ENCODE data around the gene TRAPPC6A.

Gene TRAPPC6A, protein sequence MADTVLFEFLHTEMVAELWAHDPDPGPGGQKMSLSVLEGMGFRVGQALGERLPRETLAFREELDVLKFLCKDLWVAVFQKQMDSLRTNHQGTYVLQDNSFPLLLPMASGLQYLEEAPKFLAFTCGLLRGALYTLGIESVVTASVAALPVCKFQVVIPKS

DNA sequence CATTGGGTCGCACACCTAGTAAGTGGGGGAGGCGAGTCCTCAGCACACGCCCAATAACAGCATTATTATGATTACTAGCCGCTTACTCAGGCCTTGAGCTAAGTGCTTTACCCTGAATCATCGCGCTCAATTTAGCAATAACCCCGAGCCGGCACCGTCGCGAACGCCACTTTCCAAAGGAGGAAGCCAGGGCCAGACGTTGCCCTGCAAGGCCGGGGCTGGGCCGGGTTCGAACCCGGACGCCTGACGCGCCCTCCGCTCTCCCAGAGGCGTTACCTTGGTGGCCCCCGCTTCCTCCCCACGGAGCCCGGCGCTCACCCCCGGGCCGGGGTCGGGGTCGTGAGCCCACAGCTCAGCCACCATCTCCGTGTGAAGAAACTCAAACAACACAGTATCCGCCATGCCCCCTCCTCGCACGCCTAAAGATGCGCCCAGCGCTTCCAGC, at the start of gene TRAPPC6A:
Gene TRAPPC6A (minus strand): TSS at position 421 of the 445 bp plus-strand sequence. CDS start 19 bp downstream, at position 402.
- no peaks in the 10 kb centered on the region for H3K27me3 Mint-ChIP-seq (ENCODE audit: low read depth)
- H3K36me3 Mint-ChIP-seq (ENCODE audit: low read depth): peaks cover 11% of the 10 kb centered on the region
- peak within 1 kb of the TSS; percentile 97 for H3K27ac Mint-ChIP-seq
- H3K4me3 Mint-ChIP-seq: peak within 1 kb of the TSS; percentile 92
- H3K4me1 Mint-ChIP-seq (ENCODE audit: low read depth): peaks cover 29% of the 10 kb centered on the region
- H3K9me3 Mint-ChIP-seq: no peaks in the 10 kb centered on the region

- no peak overlapping the region for H3K27ac Mint-ChIP-seq
- H3K9me3 Mint-ChIP-seq: no peaks in the 10 kb centered on the region
- no peak overlapping the region for H3K4me3 Mint-ChIP-seq
- H3K36me3 Mint-ChIP-seq (ENCODE audit: low read depth): no peaks in the 10 kb centered on the region
- H3K4me1 Mint-ChIP-seq (ENCODE audit: low read depth): no peaks in the 10 kb centered on the region
- peaks cover 11% of the 10 kb centered on the region for H3K27me3 Mint-ChIP-seq (ENCODE audit: low read depth)
Measured at GRCh38 chr19:45224645-45225044, 46.6 kb upstream of the TRAPPC6A start.

DNA sequence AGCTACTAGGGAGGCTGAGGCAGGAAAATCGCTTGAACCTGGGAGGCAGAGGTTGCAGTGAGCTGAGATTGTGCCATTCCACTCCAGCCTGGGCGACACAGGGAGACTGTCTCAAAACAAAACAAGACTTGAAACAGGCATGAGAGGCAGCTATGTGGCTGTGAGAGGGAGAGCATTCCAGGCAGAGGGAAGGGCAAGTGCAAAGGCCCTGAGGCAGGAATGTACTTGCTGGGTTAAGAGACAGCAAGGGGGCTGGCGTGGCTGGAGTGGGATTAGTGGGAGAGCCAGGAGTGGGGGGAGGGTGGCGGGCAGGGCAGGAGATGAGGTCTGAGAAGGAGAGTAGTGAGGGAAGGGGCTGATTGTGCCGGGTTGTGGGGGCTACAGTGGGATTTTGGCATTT, 45.8 kb upstream of the TRAPPC6A start:
- no peaks in the 10 kb centered on the region for H3K9me3 Mint-ChIP-seq
- H3K4me3 Mint-ChIP-seq: no peak overlapping the region

DNA sequence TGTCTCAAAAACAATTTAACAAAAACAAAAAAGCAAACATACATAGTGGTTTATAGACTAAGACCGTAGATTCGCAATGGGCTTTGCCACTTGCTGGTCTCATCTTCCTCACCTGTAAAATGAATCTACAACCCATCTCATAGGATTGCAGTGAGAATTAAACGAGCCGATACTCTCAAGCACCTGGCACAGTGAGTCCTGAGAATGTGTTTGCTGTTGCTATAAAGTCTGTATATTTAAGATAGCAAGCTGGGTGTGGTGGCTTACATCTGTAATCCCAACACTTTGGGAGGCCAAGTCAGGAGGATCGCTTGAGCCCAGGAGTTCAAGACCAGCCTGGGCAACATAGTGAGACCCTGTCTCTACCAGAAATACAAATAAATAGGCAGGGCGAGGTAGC, 44.7 kb upstream of the TRAPPC6A start:
- Mint-ChIP-seq H3K27ac (no peak overlapping the region), H3K36me3 (ENCODE audit: low read depth) (no peaks in the 10 kb centered on the region), H3K4me3 (no peak overlapping the region), H3K4me1 (ENCODE audit: low read depth) (no peaks in the 10 kb centered on the region), H3K9me3 (no peaks in the 10 kb centered on the region), H3K27me3 (ENCODE audit: low read depth) (peaks cover 21% of the 10 kb centered on the region)

More for the DNA sequence above, 45.8 kb upstream of the TRAPPC6A start:
- Mint-ChIP-seq H3K4me1 (ENCODE audit: low read depth) (no peaks in the 10 kb centered on the region), H3K27ac (no peak overlapping the region), H3K36me3 (ENCODE audit: low read depth) (no peaks in the 10 kb centered on the region), H3K27me3 (ENCODE audit: low read depth) (peaks cover 15% of the 10 kb centered on the region)

DNA sequence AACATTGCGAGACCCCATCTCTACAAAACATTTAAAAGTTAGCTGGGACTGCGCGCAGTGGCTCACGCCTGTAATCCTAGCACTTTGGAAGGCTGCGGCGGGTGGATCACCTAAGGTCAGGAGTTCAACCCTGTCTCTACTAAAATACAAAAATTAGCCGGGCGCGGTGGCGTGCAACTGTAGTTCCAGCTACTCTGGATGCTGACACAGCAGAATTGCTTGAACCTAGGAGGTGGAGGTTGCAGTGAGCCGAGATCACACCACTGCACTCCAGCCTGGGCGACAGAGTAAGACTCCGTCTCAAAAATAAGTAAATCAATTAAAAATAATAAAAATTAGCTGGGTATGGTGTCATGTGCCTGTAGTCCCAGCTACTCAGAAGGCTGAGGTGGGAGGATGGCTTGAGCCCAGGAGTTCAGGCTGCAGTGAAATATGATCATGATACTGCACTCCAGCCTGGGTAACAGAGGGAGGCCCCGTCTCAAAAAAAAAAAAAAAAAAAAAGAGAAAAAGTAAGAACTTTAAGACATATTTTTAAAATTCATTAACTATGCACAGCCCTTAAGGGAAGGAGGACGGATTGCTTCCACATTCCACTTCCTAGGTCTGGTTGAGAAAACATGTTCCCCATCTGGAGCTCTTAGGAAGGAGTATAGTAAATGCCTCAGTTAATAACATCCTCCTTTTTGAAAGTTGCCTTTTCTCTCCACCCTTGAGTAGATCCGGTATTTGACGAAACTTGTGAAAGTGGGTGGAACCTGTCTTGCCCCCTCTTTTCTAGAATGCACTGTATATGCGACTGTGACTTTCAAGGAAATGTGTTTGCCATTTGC, 41.1 kb upstream of the TRAPPC6A start:
- H3K36me3 Mint-ChIP-seq (ENCODE audit: low read depth): no peaks in the 10 kb centered on the region
- H3K27me3 Mint-ChIP-seq (ENCODE audit: low read depth): peaks cover 46% of the 10 kb centered on the region
- no peak overlapping the region for H3K4me3 Mint-ChIP-seq
- no peaks in the 10 kb centered on the region for H3K4me1 Mint-ChIP-seq (ENCODE audit: low read depth)
- H3K27ac Mint-ChIP-seq: no peak overlapping the region
- H3K9me3 Mint-ChIP-seq: no peaks in the 10 kb centered on the region

GRCh38 chr19:45218426-45218825, 40.4 kb upstream of the TRAPPC6A start:
- peaks cover 53% of the 10 kb centered on the region for H3K27me3 Mint-ChIP-seq (ENCODE audit: low read depth)
- H3K27ac Mint-ChIP-seq: no peak overlapping the region
- H3K4me1 Mint-ChIP-seq (ENCODE audit: low read depth): no peaks in the 10 kb centered on the region
- no peak overlapping the region for H3K4me3 Mint-ChIP-seq
- H3K9me3 Mint-ChIP-seq: no peaks in the 10 kb centered on the region
- H3K36me3 Mint-ChIP-seq (ENCODE audit: low read depth): no peaks in the 10 kb centered on the region

- Mint-ChIP-seq H3K36me3 (ENCODE audit: low read depth) (no peaks in the 10 kb centered on the region), H3K4me1 (ENCODE audit: low read depth) (no peaks in the 10 kb centered on the region), H3K9me3 (no peaks in the 10 kb centered on the region), H3K27me3 (ENCODE audit: low read depth) (peaks cover 56% of the 10 kb centered on the region), H3K4me3 (no peak overlapping the region), H3K27ac (no peak overlapping the region)
Measured at GRCh38 chr19:45217957-45218334, 39.9 kb upstream of the TRAPPC6A start.

DNA sequence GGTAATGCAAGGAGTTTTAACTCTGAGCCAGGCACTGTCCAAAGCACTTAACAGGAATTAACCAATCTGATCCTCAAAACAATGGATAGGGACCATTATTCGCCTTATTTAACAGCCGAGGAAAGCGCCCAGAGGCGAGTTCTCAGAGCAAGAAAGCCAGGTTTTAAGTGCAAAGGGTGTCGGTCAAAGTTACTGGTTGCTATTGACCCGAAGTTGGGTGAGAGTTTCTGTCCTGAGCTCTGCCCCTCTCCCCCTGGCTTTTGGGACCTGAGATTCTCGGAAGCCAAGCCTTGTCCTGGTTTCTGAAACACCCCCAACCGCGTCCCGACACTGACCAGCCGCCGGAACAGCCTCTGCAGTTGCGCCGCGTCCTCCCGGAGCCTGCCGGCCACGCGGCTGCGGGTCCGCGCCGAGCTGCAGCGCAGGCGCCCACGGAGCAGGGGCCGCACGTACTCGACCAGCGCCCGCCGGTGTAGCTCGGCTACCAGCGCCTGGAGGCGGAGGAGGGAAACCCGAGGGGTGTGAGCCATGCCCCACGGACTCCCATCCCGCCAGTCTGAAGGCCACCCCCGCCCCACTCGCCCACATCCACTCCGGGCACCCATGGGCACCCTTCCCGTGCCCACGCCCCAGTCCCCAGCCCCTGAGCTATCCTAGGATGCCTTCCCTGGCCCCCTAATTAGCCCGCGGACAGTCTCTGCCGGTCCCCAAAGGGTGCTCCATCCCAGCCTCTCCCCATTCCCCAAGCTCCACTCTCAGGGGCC, 39.3 kb upstream of the TRAPPC6A start:
- Mint-ChIP-seq H3K27me3 (ENCODE audit: low read depth) (peaks cover 57% of the 10 kb centered on the region), H3K36me3 (ENCODE audit: low read depth) (no peaks in the 10 kb centered on the region), H3K27ac (no peak overlapping the region), H3K9me3 (no peaks in the 10 kb centered on the region), H3K4me1 (ENCODE audit: low read depth) (no peaks in the 10 kb centered on the region), H3K4me3 (no peak overlapping the region)

DNA sequence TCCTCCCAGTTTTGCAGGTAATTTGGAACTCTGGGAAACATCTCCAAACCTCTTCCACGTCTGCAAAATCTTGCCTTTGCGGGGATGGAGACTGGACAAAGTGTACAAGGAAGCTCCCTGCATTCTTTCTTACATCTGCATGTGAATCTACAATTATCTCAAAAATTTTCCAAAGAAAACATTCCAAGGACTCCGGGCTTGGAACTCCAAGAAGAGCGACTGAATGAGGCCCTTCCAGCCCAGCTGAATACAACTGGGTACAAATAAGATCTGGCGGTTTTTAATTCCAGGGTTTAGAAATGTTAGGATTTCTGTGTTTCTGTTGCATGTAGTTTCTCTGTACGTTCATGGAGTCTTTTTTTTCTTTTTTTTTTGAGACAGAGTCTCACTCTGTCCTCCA, 38.6 kb upstream of the TRAPPC6A start:
- Mint-ChIP-seq H3K36me3 (ENCODE audit: low read depth) (no peaks in the 10 kb centered on the region), H3K27me3 (ENCODE audit: low read depth) (peaks cover 56% of the 10 kb centered on the region), H3K4me1 (ENCODE audit: low read depth) (peaks cover under 1% of the 10 kb centered on the region)

DNA sequence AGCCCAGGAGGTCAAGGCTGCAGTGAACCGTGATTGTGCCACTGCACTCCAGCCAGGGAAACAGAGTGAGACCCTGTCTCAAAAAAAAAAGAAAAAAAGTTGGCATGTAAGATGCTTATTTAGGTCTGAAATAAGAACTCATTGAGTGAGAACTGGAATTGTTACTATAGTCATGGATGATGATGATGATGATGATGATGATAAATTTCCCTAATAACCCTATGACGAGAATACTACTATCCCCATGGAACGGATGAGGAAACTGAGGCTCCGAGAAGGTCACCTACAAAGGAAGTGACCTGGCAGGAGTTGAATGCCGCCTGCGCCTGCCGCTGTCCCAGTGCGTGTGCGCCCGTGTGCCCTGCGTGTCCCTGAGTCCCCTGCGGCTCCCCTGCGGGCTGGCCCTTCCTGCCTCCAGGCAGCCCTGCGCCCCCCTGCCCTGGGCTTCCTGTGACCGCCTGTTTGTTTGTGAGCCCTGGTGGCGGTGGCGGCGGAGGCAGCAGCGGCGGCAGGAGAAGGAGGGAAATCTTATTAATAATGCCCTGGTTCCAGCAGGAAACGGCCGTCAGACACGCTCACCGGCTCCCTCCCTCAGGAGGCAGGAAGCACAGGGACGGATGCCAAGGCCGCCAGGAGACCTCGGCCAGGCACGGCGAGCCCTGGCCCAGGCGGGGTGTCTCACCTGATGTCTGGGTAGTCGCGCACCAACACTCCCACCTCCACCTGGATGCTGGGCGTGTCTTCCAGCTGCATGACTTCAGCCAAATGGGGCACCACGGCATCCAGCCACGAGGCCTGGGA, 37.6 kb upstream of the TRAPPC6A start:
- Mint-ChIP-seq H3K4me3 (no peak overlapping the region), H3K27me3 (ENCODE audit: low read depth) (peaks cover 66% of the 10 kb centered on the region), H3K36me3 (ENCODE audit: low read depth) (no peaks in the 10 kb centered on the region), H3K4me1 (ENCODE audit: low read depth) (peaks cover 4% of the 10 kb centered on the region), H3K9me3 (no peaks in the 10 kb centered on the region), H3K27ac (no peak overlapping the region)

More for the DNA sequence above, 38.6 kb upstream of the TRAPPC6A start:
- H3K9me3 Mint-ChIP-seq: no peaks in the 10 kb centered on the region
- H3K4me3 Mint-ChIP-seq: no peak overlapping the region
- H3K27ac Mint-ChIP-seq: no peak overlapping the region

- H3K4me3 Mint-ChIP-seq: no peak overlapping the region
- H3K36me3 Mint-ChIP-seq (ENCODE audit: low read depth): no peaks in the 10 kb centered on the region
- H3K9me3 Mint-ChIP-seq: no peaks in the 10 kb centered on the region
- H3K4me1 Mint-ChIP-seq (ENCODE audit: low read depth): peaks cover 7% of the 10 kb centered on the region
- peaks cover 50% of the 10 kb centered on the region for H3K27me3 Mint-ChIP-seq (ENCODE audit: low read depth)
- H3K27ac Mint-ChIP-seq: peak overlapping the region; percentile 31
Measured at GRCh38 chr19:45213031-45213430, 35.0 kb upstream of the TRAPPC6A start.

DNA sequence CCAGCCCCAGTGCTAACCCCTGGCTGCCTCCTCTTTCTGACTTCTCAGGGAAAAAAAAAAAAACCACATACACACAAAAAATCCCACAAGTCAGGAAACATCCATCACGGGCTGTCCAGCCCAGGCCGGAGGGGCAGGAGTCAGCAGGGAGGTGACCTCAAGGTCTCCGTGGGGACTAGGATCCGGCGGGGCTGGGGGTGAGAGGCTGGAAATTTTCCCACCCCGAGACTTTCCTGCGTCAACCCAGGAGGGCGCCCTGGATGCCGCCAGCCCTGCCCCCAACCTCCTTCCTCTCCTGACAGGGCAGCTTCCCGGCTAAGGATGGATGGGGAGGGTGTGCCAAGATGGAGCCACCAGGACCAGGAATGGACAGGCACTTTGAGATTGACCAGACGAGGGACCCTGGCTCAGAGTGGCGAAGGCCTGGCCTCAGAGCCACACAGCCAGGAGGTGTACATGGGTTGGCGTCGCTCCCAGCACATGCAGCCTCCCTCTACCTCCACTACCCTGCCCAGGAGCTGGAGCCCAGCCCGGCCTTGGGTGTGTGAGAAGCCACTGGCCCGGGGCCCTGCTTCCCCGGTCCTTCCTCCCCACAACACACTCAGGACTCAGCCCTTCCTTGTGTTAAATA, 33.8 kb upstream of the TRAPPC6A start:
- no peak overlapping the region for H3K27ac Mint-ChIP-seq
- no peaks in the 10 kb centered on the region for H3K9me3 Mint-ChIP-seq
- H3K27me3 Mint-ChIP-seq (ENCODE audit: low read depth): peaks cover 47% of the 10 kb centered on the region
- H3K36me3 Mint-ChIP-seq (ENCODE audit: low read depth): no peaks in the 10 kb centered on the region
- H3K4me3 Mint-ChIP-seq: no peak overlapping the region
- peaks cover 7% of the 10 kb centered on the region for H3K4me1 Mint-ChIP-seq (ENCODE audit: low read depth)

DNA sequence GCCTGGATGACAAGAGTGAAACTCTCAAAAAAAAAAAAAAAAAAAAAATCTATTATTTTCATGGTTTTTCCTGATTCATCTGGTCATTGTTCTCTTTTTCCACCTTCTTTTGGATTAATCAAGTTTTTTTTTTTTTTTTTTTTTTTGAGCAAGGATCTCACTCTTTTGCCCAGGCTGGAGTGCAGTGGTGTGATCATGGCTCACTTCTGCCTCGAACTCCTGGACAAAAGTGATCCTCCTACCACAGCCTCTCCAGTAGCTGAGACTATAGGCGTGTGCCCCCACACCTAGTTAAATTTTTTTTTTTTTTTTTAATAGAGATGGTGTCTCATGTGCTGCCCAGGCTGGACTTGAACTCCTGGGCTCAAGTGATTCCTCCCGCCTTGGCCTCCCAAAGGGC, 28.3 kb upstream of the TRAPPC6A start:
- Mint-ChIP-seq H3K4me1 (ENCODE audit: low read depth) (peaks cover 3% of the 10 kb centered on the region), H3K27ac (no peak overlapping the region), H3K27me3 (ENCODE audit: low read depth) (peaks cover 8% of the 10 kb centered on the region), H3K36me3 (ENCODE audit: low read depth) (no peaks in the 10 kb centered on the region), H3K9me3 (no peaks in the 10 kb centered on the region), H3K4me3 (no peak overlapping the region)

DNA sequence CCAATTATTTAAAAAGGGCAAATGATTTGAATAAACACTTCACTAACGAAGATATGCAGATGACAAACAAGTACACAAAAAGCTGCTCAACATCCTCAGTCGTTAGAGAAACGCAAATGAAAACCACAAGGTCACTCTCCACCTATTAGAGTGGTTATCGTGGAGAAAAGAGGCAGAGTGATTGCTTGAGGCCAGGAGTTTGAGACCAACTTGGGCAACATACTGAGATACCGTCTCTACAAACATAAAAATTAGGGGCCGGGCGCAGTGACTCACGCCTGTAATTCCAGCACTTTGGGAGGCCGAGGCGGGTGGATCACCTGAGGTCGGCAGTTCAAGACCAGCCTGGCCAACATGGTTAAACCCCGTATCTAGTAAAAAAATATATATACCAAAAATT, 27.8 kb upstream of the TRAPPC6A start:
- Mint-ChIP-seq H3K36me3 (ENCODE audit: low read depth) (no peaks in the 10 kb centered on the region), H3K4me1 (ENCODE audit: low read depth) (peaks cover 3% of the 10 kb centered on the region), H3K4me3 (no peak overlapping the region)

More for the DNA sequence above, 27.8 kb upstream of the TRAPPC6A start:
- no peaks in the 10 kb centered on the region for H3K9me3 Mint-ChIP-seq
- no peak overlapping the region for H3K27ac Mint-ChIP-seq
- H3K27me3 Mint-ChIP-seq (ENCODE audit: low read depth): peaks cover 2% of the 10 kb centered on the region

Measured in T-helper 1 cell treated with Interleukin-12 subunit alpha and Interleukin-12 subunit beta and Interleukin-4 antibody, amounts not matched to agents 30 μg/mL and 1 μg/mL, for 36 hours (primary cell).